ENCODE results near the gene SCO1.

- TF ChIP-seq POLR2A (IDR thresholded peaks at IDR 0.05; ENCODE audit: low read length) (no peak), GATA1 (IDR thresholded peaks at IDR 0.05; ENCODE audit: low read depth, low read length) (no peak)
These were observed 59.2 kb downstream of the SCO1 start for GRCh38 chr17:10638151-10638550.
